T follicular helper cell (primary cell): ENCODE measurements around the gene GNAL.

Source experiments
- DNase-seq: peaks from one replicate; pipeline ENCODE4 v3.0.0-alpha.2; 2020; ENCODE audit warnings: low read depth

GNAL gene

DNA sequence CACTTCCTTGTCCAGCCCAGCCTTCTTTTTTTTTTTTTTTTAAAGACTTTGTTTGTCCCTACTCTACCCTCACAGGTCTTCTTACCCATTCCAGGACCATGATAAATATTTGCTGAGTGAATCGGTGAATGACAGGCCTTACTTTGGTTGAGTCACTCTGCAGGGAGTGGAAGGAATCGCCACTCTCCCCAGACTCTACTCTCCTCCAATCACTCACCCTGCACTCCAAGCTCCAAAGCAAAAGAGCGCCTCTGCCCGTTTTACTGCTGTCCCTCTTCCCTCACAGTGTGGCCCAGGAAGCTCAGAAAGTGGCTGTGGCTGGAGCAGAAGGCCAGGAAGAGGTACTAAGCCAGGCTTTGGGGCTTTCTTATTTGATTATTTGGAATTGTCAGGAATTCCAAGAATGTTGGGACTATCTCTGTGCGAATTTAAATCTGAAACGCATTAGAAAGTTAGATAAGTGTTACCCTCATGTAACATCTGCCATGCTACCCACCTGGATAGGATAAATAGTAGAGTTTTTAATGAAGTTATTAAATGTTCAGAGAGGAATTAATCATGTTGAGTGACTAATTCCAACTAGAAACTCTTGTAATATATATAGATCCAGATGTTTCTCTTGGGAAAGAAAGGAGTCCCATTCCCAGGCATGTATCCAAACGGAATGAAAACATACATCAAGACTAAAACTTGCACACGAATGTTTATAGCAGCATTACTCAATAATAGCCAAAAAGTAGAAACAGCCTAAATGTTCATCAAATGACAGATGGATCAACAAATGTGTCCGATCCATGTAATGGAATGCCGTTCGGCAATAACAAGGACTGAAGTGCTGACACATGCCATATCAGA lies 119.2 kb downstream of the GNAL start:
- no peak for DNase-seq

DNA sequence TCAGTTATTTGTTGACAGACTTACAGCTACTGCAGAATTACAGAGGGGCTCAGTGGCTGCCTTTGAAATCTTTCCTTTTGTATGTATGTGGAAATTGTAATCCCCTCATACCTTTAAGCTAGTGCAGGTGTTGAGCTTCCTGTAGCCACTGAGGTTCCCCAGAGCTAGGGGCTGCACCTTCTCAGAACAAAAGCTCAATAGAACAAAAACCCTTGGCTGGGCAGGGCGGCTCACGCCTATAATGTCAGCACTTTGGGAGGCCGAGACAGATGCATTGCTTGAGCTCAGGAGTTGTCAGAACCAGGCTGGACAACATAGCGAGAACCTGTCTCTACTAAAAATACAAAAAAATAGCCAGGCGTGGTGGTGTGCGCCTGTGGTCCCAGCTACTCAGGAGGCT lies 120.8 kb downstream of the GNAL start:
- no peak for DNase-seq

DNA sequence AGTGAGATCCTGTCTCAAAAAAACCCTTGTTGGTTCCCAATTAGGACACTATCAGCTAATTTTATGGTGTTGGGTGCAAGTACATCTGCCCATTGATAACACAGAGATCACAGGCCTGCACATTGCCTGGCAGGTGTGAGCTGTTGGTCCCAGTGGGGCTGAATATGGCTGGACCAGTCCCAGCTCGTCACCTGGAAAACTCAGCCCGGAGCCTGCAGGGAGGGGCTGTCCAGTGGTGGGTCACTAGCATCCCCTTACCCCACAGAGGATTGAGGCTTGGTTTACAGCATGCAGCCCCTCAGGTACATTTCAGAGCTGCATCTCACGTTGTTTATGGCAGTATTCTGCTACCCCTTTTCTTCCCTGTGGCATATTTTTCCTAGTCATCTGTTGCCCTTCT lies 121.3 kb downstream of the GNAL start:
- DNase-seq, result no peak

DNA sequence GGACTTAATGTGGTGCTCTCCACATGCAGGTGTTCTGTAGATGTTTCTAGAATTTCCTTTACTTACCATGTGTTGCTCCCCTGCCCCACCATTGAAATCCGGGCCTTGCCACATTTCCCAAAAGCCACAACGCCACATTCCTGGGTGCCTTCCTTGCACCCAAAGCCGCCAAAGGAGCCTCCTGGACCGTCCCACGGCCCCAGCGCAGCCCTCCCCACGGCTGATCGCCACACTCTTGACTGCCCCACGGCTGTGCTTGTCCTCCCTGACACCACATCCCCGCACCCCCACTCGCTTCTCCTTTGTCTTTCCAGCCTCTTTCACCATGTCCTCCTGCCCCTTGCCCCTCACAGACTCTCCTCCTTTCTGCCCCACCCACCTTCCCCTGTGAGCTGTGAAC lies 121.9 kb downstream of the GNAL start:
- no peak for DNase-seq

DNA sequence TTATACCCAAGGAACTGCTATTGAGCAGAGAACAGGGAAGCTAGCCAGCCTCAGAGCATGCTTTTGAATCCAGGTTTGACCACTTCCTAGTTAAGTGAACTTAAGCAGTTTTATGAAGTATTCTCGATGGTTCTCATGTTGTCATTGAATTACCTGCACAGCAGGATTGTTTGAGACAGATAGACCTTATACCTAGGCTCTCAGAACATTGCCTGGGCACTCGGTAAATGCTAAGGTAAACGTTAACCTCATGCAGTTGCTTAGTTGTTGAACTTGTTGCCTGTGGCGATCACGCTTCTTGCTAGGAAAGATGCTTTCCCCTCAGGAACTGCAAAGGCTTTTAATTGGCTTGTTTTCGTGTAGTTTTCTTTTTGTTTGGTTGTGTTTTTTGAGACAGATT lies 128.2 kb downstream of the GNAL start:
- DNase-seq, result no peak

DNA sequence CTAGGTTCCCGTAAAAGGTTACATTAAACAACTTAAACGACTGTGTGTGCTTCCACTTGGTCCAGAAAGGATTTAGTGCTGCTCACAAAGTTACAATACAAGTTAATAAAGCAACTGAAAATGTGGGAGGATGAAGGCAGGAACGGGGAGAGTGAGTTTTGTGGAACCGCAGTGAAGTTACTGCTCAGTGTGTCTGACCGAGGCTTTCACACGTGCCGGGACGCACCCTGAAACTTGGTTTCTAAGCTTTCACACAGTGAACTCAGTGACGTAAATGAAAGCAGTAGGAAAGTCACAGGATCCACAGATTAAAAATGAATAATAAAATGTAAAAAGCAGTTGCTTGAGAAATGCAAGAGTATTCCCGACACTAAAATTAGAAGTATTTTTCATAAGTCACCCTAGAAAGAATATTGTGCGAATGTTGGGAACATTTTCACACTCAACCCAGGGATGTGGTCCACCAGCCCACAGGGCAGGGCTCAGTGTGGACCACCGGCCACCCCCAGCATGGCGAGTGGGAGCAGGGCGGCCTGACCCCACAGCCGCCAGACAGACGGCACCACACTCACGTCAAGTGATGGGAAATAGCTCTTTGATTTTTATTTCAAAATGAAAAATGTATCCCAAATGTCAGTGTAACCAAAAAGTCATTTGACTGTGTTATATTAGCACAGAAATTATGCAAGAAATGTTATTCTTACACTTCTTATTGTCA lies 129.6 kb downstream of the GNAL start:
- no peak for DNase-seq

DNA sequence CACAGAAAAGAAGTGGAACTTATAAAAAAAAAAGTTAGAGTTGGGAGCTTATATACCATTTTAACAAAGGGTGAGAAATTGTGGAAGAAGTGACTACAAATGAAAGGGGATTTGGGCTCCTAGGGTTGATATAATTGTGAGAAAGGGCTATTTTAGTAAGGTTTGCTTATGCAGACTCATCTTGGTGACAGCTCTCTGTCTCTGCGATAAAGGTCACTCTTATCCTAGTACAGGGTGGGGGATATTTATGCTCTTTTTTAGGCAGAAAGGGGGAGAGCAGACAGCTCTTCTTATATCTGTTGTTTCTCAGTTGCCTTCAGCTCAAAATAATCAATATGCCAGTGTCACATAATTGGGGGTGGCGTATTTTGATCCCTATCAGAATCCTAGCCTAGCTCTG lies 130.9 kb downstream of the GNAL start:
- no peak for DNase-seq

DNA sequence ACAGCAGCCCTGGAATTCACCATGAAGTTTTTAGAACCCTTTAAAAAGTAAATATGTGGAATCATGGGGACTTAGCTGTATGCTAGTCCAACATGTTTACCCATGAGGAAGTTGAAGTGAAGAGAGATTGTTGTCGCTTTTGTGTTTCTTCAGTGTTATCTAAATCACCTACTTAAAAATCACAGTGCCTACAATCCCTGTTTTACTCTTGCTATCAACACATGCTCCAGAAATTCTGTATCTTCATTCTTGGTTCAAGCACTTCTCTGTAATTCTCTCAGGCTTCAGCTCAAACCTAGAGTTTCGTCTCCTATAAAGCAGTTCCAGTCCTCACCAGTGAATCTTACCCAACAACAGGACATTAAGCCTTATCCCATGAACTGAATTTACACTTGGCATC lies 131.6 kb downstream of the GNAL start:
- DNase-seq, result no peak

DNA sequence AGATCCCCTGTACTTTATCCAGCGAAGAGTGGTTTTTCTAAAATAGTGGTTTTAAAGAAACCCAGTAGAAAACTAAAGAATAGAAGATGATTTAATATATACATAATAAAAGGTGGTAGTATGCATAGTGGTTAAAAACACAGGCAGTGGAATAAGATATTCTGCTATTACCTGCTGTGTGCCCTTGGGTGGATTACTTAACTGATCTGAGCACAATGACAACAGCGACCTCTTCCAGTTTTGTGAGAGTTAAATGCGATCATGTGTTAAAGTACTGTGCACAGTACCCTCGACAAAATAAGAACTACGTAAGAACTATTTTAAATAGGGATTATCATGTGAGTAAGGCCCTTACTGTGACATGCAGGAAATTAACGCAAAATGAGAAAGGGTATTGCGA lies 132.1 kb downstream of the GNAL start:
- no peak for DNase-seq

DNA sequence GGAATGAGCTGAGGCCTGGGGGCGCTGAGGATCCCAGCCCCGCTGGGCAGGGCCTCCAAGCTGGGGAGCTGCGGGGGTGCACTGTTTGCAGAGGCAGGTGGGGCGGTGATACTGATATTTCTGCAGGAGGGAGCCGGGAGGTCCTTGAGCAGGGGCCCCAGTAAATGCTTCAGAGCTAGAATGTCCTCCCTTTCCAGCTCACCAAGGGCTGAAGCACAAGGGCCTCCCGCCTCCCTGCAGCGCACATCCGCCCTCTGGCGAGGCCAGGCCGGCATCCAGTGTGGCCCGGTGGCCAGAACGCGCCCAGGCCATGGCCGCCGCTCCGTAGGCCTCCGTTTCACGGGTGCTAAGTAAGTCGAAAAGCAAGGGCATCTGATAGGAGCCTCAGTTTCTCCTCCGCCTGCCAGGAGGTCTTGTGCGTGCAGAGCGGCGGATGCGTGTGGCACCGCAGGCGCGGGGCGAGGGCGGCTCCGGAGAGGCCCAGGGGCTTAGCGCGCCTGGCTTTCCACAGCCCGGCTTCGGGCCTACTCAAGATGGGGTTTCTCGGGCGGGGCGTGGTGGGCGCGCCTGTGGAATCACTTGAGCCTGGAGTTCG lies 132.7 kb downstream of the GNAL start:
- no peak for DNase-seq

DNA sequence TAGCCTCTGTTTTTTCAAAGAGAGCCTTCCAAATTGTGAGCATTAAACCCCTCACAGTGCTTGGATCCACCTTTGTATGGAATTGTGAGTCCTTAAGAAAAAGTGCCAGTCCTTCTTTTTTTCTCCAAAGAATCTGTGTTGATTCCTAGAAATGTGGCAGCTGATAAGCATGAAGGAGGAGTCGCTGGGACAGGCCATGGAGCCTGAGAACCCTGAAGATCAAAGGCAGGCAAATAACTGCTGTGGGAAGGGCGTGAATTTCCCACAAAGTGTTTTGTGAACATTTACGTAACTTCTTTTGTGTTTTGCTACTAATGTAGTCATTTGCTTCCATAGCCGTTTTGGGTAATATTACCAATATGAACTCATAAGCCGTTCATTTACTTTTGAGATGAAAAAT lies 134.5 kb downstream of the GNAL start:
- DNase-seq, result no peak

DNA sequence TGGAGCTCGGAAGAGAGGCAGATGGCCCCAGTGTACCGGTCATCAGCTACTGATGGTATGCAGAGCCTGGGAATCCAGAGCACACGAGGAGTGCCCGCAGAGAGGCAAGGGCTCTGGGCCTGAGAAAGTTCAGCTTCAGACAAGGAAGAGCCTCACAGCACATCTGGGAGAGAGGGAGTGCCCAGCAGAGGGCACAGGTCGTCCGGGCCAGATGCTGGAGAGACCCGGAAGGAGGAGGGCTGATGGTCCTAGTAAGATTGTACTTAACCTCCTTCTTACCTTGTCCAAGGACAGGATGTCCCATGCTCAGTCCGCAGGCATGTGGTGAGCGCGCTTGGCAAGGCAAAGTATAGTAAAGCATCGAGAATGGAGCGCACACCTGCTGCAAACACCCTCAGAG lies 137.8 kb downstream of the GNAL start:
- DNase-seq, result no peak

DNA sequence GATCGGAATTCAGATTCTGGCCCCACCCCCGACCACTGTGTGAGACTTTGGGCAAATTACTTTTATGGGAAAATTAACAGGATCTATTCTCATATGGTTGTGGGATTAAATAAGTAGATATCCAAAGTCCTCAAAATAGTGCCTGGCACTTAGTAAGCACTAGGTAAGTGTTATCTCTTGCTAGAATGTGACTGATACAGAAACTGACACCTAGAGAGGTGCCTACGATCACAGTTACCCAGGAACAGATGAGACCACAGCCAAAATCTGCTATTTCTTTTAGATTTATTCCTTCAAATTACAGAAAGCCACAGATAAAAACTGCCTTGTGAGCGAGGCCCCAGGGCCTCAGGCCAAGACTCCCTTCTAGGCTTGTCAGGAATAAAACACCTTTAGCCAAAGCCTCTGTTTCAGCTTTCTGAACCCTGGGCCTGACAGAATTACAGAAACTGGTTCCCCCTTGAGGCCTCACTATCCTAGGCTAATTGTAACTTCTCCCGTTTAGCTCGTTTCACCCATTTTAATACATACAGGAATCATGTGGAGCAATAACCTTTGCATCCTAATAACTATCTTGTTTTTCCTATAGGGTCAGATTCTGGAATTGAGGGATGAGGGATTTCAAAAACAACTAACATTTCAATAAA lies 139.8 kb downstream of the GNAL start:
- DNase-seq, result no peak

DNA sequence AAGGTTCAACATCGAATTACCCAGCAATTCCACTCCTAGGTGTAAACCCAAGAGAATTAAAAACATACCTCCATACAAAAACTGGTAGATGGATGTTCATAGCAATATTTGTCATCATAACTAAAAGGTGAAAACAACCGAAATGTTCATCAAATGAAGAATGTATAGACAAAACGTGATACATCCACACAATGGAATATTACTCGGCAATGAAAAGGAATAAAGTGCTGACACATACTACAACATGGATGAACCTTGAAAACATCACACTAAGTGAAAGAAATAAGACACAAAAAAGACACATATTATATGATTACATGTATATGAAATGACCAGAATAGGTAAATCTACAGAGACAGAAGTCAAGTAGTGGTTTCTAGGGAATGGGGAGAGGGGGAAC lies 141.5 kb downstream of the GNAL start:
- no peak for DNase-seq

DNA sequence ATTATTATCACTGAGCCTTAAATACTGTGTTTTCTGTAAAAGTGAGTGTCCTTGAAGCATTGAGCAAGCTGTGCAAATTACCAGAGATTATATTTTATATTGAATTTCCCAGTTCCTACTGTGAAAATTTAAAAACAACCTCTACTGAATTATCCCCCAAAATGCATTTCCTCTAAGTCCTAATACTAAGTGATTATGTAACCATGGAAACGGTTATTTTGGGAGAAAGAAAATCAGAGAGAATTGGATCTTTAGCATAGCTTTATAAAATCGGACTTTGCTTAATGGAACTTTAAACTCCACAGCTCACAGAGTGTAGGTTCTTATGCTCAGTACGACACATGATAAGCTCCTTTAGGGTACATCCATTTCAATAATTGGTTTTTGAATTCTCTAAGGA lies 142.9 kb downstream of the GNAL start:
- DNase-seq, result no peak

DNA sequence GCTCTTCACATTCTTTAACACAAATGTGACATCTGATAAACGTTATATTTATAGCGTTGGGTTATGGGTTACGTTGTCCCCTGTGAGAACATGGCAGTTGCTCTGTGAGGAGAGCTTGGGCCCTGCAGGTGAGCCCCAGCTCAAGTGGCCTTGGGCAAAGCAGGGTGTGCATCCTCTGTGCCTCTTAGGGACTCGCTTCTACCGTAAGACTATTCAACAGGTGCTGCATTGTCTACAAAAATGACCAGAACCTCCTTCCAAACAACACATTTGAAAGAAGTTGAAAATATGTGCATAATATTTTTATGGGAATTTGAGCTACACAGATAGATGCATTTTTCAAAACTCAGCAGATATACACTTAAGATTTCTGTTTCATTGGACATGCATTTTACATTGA lies 145.7 kb downstream of the GNAL start:
- no peak for DNase-seq

DNA sequence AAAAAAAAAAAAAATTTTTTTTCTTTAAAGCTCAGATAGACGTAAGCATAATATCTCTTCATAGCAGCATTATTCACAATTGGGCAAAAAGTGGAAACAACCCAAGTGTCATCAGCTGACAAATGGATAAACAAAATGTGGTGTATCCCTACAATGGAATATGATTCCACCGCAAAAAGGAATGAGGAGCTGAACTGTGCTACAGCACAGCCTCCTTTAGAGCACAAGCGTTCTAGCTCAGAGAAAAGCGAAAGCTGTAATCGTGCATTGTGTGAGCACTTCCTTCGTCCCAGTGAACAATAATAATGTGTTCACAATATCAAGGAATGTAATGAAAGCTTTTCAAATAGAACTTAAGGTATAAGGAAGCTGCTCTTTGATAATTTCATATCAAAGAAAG lies 150.5 kb downstream of the GNAL start:
- DNase-seq, result no peak

DNA sequence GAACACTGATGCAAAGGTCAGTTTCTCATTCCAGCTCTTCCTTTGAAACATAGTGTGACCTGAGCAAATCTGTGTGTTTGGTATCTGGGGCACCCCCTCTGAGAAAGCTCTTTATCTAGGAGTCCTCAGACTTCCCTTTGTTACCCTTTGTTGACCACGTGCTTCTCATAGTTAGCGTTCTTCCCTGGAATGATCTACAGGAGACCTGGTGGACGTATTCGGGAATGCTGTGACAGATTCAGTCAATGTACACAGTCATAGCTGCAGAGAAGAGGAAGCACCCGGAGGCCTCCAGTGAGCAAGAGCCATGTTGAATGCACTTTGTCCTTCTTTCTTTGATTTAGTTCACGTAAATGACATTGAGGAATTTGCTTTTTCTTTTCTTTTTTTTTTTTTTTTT lies 151.4 kb downstream of the GNAL start:
- DNase-seq, result no peak

DNA sequence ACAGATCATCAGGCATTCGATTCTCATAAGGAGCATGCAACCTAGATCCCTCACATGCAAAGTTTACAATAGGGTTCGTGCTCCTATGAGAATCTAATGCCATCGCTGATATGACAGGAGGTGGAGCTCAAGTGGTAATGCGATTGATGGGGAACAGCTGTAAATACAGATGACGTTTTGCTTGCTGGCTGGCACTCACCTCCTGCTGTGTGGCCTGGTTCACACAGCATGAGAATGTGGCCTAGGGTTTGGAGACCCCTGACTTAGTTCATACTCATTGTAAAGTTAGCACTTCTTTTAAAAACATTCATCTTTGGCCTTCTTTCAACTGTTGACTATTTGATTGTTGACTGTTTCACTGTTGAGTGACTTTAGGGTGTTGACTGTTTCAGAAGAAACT lies 153.5 kb downstream of the GNAL start:
- no peak for DNase-seq

DNA sequence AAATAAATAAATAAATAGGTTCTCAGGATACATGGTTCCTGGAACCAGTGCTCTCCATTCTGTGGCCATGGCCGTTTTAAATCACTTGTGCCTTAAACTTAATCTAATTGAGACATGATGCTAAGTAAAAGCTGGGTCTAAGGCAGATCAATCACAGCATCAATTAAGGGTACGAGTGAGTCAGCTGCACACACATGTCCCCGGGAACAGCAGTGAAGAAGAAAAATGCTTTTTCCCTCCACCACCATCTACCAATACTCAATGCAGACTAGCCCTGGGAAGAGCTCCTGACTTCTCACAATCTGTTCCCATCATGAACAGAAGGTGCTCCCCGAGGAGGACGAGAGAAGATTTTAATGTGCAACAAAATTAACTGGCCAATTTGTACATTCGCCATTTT lies 155.4 kb downstream of the GNAL start:
- no peak for DNase-seq

DNA sequence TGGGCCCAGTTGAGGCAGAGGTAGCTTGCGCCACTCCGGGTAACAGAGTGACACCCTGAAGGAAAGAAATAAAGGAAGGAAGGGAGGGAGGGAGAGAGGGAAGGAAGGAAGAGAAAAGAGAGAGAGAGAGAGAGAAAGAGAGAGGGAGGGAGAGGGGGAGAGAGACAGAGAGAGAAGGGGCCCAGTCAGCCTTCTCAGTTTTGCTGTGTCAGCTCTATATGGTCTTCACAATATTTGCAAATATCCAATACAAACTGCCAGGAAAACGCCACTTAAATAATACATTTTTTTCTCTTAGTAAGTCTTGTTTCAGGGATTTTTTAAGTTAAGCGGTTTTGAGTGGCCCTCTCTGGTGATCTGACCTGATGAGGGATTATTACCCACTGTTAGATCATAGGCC lies 156.6 kb downstream of the GNAL start:
- DNase-seq, result no peak

DNA sequence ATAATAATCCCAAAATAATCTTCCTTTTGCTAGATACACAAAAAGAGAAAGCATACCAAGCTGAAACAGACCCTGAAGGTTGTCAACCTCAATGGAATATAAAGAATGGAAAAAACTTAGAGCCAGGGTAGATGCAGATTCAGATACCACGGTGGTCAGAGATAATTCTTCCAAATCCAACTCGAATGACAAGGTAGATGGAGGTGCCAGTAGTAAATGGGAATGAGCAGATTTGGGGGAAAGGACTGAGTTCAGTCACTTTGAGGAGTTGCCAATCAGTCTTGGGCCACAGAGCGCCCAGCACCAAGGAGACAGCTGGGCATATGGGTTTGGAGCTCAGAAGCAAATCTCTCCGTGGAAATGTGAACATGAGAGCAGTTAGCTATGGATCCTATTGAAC lies 158.7 kb downstream of the GNAL start:
- DNase-seq, result no peak

DNA sequence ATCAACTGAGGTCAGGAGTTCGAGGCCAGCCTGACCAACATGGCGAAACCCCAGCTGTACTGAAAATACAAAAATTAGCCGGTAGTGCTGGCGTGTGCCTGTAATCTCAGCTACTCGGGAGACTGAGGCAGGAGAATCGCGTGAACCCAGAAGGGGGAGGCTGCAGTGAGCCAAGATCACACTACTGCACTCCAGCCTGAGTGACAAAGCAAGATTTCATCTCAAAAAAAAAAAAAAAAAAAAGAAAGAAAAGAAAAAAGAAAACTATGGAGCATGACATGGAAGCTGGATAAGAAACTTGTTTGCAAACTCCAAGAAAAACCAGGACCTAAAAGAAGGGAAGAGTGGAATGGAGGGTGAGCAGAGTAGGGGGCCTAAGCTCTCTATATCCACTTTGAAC lies 160.2 kb downstream of the GNAL start:
- no peak for DNase-seq
